Right lobe of liver (tissue), 4 donors: Measurements from ENCODE around the gene SPATA13.

ENCODE experiments used
- POLR2A ChIP-seq: fragments of 450-650 bp; IDR thresholded peaks from one replicate; pipeline ENCODE4 v1.6.1; 2017; ENCODE audit warnings: antibody characterized with exemption, mild to moderate bottlenecking
- TF ChIP-seq, protein P1 (sequence below), 4 donors: fragments of 200-600 bp in 3 of 4; fragments of 450-650 bp in 1 of 4; IDR thresholded peaks; one replicate each; pipeline versions ENCODE4 v1.5.1 to v1.8.0; 2016 to 2022; ENCODE audit warnings: antibody characterized with exemption in 4 of 4, mild to moderate bottlenecking in 2 of 4
- donor health status: DM: no; HTN: no; CAD: no.
- donor health status: DM: no; HTN: no; CAD: no.
- donor health status: DM: no; HTN: yes; CAD: no.

DNA sequence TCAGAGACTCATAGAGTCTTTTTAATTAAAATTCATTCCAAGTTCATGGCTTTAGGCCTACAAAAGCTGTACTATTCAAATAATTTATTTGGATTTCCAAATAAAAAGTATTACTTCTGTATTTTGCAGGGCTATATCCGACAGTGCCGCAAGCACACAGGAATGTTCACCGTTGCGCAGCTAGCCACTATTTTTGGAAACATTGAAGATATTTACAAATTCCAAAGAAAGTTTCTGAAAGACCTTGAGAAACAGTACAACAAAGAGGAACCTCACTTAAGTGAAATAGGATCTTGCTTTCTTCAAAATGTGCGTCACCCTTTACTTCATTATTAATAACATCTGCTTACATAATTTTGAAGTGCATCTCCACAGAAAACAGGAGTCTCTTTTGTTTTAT, 128.3 kb downstream of the SPATA13 start:
- TF ChIP-seq, protein P1, sequence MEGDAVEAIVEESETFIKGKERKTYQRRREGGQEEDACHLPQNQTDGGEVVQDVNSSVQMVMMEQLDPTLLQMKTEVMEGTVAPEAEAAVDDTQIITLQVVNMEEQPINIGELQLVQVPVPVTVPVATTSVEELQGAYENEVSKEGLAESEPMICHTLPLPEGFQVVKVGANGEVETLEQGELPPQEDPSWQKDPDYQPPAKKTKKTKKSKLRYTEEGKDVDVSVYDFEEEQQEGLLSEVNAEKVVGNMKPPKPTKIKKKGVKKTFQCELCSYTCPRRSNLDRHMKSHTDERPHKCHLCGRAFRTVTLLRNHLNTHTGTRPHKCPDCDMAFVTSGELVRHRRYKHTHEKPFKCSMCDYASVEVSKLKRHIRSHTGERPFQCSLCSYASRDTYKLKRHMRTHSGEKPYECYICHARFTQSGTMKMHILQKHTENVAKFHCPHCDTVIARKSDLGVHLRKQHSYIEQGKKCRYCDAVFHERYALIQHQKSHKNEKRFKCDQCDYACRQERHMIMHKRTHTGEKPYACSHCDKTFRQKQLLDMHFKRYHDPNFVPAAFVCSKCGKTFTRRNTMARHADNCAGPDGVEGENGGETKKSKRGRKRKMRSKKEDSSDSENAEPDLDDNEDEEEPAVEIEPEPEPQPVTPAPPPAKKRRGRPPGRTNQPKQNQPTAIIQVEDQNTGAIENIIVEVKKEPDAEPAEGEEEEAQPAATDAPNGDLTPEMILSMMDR (IDR thresholded peaks at IDR 0.05) = no peak
- TF ChIP-seq POLR2A = no peak
